ENCODE results near the gene VPS13D. TPM values are rescaled to one million over a fixed set of nuclear protein-coding genes. Genes with fewer than 3 reads are reported as not detected.

The VPS13D gene
- total RNA-seq, 4 donors from 2014 or later: 42.5 to 103 (median 59.8) TPM

GRCh38 chr1:12183095-12183794 is 46.6 kb upstream of the VPS13D start:
- Histone ChIP-seq H3K9me3 (no peaks in the 10 kb centered on the region), H3K27me3 (peaks cover 0 to 55% (median 0%) of the 10 kb centered on the region in 4 donors)

DNA sequence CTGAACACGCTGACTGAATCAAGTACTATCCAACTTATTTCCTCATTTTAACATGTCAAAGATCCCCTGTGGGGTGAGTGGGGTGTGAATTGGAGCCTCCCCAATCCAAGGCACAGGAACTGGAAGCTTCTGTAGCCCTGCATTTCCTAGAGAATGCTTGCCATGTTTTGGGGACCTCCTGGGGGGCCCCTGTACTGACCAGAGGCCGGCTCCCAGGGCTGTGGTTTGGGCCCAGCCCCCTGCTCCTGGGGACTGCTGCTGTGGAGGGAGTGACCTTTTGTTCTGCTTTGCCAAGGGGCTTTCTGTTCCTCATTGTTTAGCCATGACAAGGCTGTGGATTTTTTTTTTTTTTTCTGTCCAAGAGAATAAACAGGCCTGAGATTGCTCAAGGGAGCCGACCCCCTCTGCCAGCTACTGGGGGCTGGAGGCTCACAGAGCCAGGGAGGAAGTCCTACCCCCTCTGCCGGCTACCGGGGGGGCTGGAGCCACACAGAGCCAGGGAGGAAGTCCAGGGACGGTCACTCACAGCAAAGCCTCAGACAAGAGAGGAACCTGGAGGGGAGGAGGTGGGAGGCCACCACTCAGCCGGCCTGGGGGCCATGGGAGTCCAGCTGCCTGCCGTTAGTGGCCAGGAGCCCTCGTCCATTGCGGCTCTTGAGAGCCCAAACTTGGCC is 45.7 kb upstream of the VPS13D start:
- Histone ChIP-seq H3K4me1 (peaks cover 15 to 100% (median 63%) of the 10 kb centered on the region in 3 donors), H3K27ac (peak overlapping the region; percentile 76 to 89 (median 84)), H3K4me3 (peak overlapping the region in 2 of 4 donors; percentile 18 to 42), H3K9me3 (no peaks in the 10 kb centered on the region), H3K27me3 (peaks cover 0 to 54% (median 0%) of the 10 kb centered on the region in 4 donors), H3K36me3 (no peaks in the 10 kb centered on the region)
- DNase-seq: no peak
- TF ChIP-seq POLR2A (IDR thresholded peaks at IDR 0.05): peak in 2 of 4 donors; percentile 24 to 43
- TF ChIP-seq, protein P1, sequence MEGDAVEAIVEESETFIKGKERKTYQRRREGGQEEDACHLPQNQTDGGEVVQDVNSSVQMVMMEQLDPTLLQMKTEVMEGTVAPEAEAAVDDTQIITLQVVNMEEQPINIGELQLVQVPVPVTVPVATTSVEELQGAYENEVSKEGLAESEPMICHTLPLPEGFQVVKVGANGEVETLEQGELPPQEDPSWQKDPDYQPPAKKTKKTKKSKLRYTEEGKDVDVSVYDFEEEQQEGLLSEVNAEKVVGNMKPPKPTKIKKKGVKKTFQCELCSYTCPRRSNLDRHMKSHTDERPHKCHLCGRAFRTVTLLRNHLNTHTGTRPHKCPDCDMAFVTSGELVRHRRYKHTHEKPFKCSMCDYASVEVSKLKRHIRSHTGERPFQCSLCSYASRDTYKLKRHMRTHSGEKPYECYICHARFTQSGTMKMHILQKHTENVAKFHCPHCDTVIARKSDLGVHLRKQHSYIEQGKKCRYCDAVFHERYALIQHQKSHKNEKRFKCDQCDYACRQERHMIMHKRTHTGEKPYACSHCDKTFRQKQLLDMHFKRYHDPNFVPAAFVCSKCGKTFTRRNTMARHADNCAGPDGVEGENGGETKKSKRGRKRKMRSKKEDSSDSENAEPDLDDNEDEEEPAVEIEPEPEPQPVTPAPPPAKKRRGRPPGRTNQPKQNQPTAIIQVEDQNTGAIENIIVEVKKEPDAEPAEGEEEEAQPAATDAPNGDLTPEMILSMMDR (IDR thresholded peaks at IDR 0.05): peak in 2 of 6 experiments; percentile 8 to 26
- 19 to 40% methylated on average over 2 to 5 of the region's 10 CpGs for WGBS, 2 donors
- intact Hi-C loops (cut with DNase I): no loop called here

More at GRCh38 chr1:12183095-12183794, 46.6 kb upstream of the VPS13D start:
- 84 to 87% methylated on average over 3 to 7 of the region's 7 CpGs for WGBS, 2 donors
- no peak overlapping the region for H3K4me3 ChIP-seq
- H3K27ac ChIP-seq: peak overlapping the region in 3 of 4 donors; percentile 78 to 89 (median 89)
- no peak for DNase-seq
- no peaks in the 10 kb centered on the region for H3K36me3 ChIP-seq
- TF ChIP-seq POLR2A (IDR thresholded peaks at IDR 0.05): no peak
- TF ChIP-seq, protein P1 (IDR thresholded peaks at IDR 0.05): no peak
- peaks cover 21 to 100% (median 58%) of the 10 kb centered on the region in 3 donors for H3K4me1 ChIP-seq
- intact Hi-C loops (cut with DNase I): no loop called here

GRCh38 chr1:12185036-12185917 is 44.6 kb upstream of the VPS13D start:
- Histone ChIP-seq H3K4me1 (peaks cover 15 to 91% (median 56%) of the 10 kb centered on the region in 3 donors), H3K27ac (peak overlapping the region; percentile 76 to 89 (median 84)), H3K4me3 (peak overlapping the region in 2 of 4 donors; percentile 18 to 42), H3K9me3 (no peaks in the 10 kb centered on the region), H3K36me3 (peaks cover 0 to 4% (median 0%) of the 10 kb centered on the region in 3 donors), H3K27me3 (peaks cover 0 to 43% (median 0%) of the 10 kb centered on the region in 4 donors)
- no peak for DNase-seq
- 66 to 85% methylated on average over 5 to 8 of the region's 19 CpGs for WGBS, 2 donors
- intact Hi-C loops (cut with DNase I): no loop called here
- TF ChIP-seq, protein P1 (IDR thresholded peaks at IDR 0.05): no peak
- no peak for TF ChIP-seq POLR2A (IDR thresholded peaks at IDR 0.05)

- intact Hi-C loops (cut with DNase I): no loop called here
- Histone ChIP-seq H3K27me3 (peaks cover 0 to 50% (median 0%) of the 10 kb centered on the region in 4 donors), H3K4me3 (no peak overlapping the region), H3K4me1 (peaks cover 15 to 83% (median 49%) of the 10 kb centered on the region in 3 donors), H3K36me3 (peaks cover 0 to 8% (median 0%) of the 10 kb centered on the region in 3 donors), H3K9me3 (no peaks in the 10 kb centered on the region), H3K27ac (peak overlapping the region in 3 of 4 donors; percentile 78 to 89 (median 89))
- DNase-seq: no peak
- TF ChIP-seq POLR2A (IDR thresholded peaks at IDR 0.05): no peak
- TF ChIP-seq, protein P1 (IDR thresholded peaks at IDR 0.05): no peak
- WGBS, 2 donors: 55 to 61% methylated on average over 7 to 10 of the region's 13 CpGs
Measured at GRCh38 chr1:12185918-12186678, 43.7 kb upstream of the VPS13D start.

Measured in esophagus squamous epithelium (tissue), 5 donors.